ENCODE data around the gene MAD1L1.
"Not testable (repeated sequence)": the region's sequence is repeated elsewhere in the genome, so short reads cannot be mapped to it uniquely, and the experiment has no call there.

Gene MAD1L1

GRCh38 chr7:1863091-1863900 is 369.4 kb downstream of the MAD1L1 start:
- no peak for DNase-seq (ENCODE audit: low read depth)

- no peak for DNase-seq (ENCODE audit: low read depth)
Observed at GRCh38 chr7:1862560-1862959, 370.2 kb downstream of the MAD1L1 start.

GRCh38 chr7:1861799-1862458 is 370.8 kb downstream of the MAD1L1 start:
- DNase-seq (ENCODE audit: low read depth): no peak

- DNase-seq (ENCODE audit: low read depth): not testable (repeated sequence)
Observed at GRCh38 chr7:1860881-1861798, 371.6 kb downstream of the MAD1L1 start.

DNA sequence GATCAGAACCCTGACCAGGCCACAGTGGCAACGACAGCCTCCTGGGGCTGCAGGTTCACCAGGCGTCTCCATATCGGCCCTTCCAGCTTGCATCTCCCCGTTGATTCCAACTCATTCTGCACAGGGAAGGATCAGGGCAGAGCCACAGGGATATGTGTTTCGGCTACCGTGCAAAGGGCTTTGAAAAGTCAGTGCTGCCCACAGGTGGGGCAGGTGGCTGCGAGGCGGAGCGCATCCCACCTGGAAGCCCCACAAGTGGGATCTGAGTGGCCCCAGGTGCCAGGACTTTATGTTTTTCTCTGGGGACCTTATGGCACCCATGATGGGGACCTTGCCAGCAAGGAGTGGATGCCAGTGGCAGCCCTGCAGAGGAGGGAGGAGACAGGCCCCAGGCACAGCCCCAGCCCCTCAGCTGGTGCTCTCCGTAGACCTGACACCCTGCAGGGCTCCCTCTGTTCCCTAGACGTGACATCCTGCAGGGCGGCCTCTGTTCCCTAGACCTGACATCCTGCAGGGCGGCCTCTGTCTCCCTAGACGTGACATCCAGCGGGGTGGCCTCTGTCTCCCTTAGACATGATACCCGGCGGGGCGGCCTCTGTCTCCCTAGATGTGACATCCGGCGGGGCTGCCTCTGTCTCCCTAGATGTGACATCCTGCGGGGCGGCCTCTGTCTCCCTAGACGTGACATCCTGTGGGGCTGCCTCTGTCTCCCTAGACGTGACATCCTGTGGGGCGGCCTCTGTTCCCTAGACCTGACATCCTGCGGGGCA is 373.3 kb downstream of the MAD1L1 start:
- no peak for DNase-seq (ENCODE audit: low read depth)

- no peak for DNase-seq (ENCODE audit: low read depth)
Observed at GRCh38 chr7:1858435-1859265, 374.1 kb downstream of the MAD1L1 start.

DNA sequence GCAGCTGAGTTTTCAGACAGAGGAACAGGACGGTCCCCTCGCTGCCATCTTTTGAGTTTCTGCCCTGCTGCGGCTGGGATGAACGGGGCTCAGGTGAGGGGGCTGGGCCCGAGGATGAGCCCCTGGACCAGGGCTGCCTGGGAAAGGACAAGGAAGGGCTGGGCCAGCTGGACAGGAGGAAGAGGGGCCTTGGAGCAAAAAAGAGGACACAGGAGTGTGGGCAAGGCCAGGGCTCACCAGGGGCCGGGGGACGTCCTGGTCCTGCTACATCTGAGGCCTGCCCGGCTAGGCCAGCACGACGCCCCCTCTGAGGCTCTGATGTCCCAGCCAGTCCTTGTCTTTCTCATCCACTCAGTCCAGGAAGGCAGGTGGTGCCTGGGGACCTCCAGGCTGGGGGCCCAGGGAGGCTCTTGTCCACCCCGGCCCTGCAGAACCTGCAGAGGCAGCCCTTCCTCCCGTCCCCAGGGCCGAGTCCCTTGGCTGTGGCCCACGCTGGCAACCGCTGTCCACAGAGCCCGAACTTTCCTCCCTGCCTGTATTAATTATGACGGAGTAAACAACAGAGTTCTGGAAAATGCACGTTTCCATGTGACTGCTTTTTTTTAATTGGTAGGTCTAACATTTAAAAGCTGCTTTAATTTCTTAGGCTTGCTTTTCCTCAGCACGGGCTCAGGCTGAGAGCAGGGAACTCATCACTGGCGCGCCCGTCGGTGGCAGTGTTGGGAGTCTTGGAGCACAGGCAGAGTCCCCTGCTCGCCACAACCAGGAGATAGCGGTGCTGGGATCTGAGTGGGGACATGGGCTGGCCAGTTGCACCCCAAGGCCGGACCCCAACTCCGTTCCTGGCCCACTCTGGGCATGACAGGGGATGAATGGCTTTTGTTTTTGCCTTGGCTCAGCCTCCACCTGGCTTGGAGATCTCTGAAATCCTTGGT is 375.0 kb downstream of the MAD1L1 start:
- DNase-seq (ENCODE audit: low read depth): no peak

DNA sequence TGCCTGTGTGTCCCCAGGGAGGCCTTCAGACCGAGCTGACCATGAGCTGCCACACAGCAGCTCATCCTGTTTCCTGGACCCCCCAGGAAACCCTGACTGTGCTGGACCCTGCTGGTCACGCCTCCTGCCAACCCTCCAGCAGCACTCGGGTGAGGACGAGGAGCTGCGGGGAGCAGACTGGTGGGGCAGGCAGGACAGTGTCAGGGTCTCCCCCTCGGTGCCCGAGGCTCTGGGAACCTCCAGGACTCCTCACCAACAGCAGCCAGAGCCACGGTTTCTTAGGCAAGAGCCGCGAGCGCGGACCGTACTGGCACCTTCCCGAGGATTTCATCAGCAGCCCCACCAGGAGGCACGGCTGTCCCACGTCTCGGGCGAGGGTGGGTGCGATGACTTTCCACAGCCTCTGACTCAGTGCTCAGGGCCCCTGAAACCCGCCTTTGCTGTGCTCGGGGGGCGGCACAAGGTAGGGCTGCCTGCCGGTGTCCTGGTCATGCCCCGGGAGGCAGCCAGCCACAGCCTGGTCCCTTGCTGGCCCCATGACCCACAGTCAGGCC is 375.8 kb downstream of the MAD1L1 start:
- no peak for DNase-seq (ENCODE audit: low read depth)

DNA sequence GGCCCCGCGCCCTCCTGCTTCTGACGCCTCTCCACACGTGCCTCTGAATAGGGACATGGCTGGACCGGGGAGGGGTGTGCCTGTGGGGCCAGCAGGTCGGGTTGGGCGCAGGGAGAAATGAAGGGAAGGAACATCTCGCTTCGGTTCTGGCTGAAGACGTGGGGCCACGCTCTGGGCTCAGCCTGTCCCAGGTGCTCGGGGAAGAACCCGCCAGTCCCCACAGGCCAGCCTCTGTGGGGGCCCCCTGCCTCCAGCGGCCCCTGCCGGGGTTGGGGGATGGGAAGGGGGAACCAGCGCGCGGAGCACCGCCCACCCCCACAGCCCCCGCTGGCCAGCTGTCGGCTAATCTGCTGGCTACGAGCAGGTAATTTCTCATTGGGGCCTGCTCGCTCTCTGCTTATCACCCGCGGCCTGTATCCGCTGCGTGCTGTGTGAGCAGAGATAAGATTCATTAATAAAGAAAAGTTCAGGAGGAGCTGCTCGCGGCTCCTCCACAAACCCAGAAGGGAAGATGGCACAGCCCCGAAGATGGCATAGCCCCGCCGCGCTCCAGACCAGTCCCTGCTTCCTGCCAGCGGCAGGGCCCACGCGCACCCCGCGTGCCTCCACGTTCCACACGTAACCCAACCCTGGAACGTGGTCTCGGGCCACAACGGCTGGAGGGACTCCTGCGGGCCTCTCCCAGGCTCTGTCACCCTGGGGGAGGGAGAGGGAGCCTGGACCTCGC is 376.4 kb downstream of the MAD1L1 start:
- no peak for DNase-seq (ENCODE audit: low read depth)

GRCh38 chr7:1855725-1856160 is 377.0 kb downstream of the MAD1L1 start:
- no peak for DNase-seq (ENCODE audit: low read depth)

DNA sequence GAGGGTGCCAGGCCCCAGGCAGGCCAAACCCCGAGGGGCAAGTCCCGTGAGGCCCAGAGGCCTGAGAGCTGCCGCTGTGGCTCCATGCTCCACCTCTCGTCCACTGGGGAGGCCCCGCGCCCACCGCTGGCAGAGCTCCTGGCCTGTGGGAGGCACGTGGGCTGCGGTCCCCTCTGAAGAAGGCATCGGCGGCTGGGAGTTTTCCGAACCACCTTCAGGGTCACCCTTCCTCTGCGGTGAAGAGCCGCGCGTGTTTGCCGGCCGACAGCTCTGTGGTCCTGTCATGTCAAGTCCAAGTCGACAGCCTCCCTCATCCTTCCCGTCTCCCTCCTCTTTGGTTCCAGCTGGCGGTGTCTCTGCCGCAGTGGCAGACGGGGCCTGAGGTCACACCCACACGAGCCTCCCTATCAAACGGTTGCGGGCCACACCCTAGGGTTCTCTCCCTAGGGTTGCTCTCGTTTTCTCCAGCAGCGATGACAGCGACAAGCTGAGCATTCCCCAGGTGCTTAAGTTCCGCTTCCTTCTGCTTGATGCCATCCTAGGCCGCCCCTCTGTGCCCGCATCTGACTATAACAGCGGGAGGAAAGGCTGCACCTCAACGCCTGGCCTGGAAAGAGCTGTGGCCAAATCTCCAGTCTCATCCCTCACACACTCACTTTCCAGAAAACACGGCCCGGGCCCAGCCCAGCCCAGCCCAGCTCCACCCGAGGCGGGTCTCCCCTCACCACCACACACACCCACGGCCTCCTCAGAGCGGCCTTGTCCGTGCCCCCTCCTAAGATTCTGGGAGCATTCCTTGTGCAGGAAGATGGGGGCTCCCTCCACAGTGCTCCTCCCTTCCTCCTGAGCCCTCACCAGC is 377.6 kb downstream of the MAD1L1 start:
- no peak for DNase-seq (ENCODE audit: low read depth)

GRCh38 chr7:1853986-1854865 is 378.5 kb downstream of the MAD1L1 start:
- DNase-seq (ENCODE audit: low read depth): no peak

- no peak for DNase-seq (ENCODE audit: low read depth)
Observed at GRCh38 chr7:1853431-1853985, 379.2 kb downstream of the MAD1L1 start.

GRCh38 chr7:1852517-1853430 is 380.0 kb downstream of the MAD1L1 start:
- no peak for DNase-seq (ENCODE audit: low read depth)
